ENCODE measurements around the gene AHI1.

Gene AHI1

GRCh38 chr6:135499441-135500340 lies 2.2 kb upstream of the AHI1 start:
- peaks cover 10% of the 10 kb centered on the region for H3K79me2 ChIP-seq (ENCODE audit: insufficient read depth, low read depth)
- no peaks in the 10 kb centered on the region for H4K20me1 ChIP-seq (ENCODE audit: insufficient read depth)
- no peaks in the 10 kb centered on the region for H3K36me3 ChIP-seq (ENCODE audit: insufficient read depth)
- H2AFZ ChIP-seq (ENCODE audit: low read depth) = no peak overlapping the region
- H3K27me3 ChIP-seq (ENCODE audit: insufficient read depth, low read depth) = no peaks in the 10 kb centered on the region
- H3K4me3 ChIP-seq (IDR thresholded peaks at IDR 0.05; ENCODE audit: insufficient read depth, low read depth, low read length) = no peak overlapping the region
- TF ChIP-seq, protein P1, sequence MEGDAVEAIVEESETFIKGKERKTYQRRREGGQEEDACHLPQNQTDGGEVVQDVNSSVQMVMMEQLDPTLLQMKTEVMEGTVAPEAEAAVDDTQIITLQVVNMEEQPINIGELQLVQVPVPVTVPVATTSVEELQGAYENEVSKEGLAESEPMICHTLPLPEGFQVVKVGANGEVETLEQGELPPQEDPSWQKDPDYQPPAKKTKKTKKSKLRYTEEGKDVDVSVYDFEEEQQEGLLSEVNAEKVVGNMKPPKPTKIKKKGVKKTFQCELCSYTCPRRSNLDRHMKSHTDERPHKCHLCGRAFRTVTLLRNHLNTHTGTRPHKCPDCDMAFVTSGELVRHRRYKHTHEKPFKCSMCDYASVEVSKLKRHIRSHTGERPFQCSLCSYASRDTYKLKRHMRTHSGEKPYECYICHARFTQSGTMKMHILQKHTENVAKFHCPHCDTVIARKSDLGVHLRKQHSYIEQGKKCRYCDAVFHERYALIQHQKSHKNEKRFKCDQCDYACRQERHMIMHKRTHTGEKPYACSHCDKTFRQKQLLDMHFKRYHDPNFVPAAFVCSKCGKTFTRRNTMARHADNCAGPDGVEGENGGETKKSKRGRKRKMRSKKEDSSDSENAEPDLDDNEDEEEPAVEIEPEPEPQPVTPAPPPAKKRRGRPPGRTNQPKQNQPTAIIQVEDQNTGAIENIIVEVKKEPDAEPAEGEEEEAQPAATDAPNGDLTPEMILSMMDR (conservative IDR thresholded peaks at IDR 0.05; ENCODE audit: low read depth, low read length) = no peak
- no peak overlapping the region for H3K9ac ChIP-seq
- H3K4me2 ChIP-seq = no peak overlapping the region
- peaks cover 17% of the 10 kb centered on the region for H3K4me1 ChIP-seq (ENCODE audit: low read depth, poor library complexity, severe bottlenecking)
- H3K27ac ChIP-seq = no peak overlapping the region

DNA sequence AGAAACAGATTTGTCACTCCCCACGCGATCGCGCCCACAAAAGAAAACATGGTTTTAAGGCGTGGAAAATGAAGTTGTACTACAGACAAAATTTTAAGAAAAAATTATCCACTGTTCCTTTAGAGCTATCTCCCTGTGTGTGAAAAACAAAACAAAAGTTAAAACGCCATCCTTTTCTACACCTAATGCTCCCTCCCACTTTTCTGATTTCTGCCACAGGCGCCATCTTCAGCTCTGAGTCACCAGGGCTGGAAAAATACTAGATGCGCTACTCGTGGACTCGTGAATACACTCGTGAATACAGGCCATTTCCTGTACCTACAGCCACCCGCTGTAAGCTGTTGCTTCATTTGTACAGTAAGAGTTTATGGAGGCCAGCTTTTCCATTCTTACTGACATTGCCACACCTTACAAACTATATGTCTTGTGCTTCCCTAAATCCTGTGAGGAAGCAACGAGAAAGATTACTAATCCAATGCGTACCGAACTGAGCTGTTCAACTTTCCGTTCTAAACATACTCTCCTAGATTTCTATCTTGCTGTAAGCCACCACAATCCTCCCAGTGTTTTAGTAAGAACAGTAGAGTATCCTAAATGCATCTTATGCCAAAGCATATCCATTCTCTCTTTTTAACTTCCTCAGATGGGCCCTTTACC lies 773 bp upstream of the AHI1 start:
- H3K9ac ChIP-seq = peak overlapping the region; percentile 95
- H3K4me3 ChIP-seq (IDR thresholded peaks at IDR 0.05; ENCODE audit: insufficient read depth, low read depth, low read length) = no peak overlapping the region
- H4K20me1 ChIP-seq (ENCODE audit: insufficient read depth) = no peaks in the 10 kb centered on the region
- peaks cover 10% of the 10 kb centered on the region for H3K79me2 ChIP-seq (ENCODE audit: insufficient read depth, low read depth)
- TF ChIP-seq, protein P1 (conservative IDR thresholded peaks at IDR 0.05; ENCODE audit: low read depth, low read length) = no peak
- no peaks in the 10 kb centered on the region for H3K27me3 ChIP-seq (ENCODE audit: insufficient read depth, low read depth)
- H3K27ac ChIP-seq = peak overlapping the region; percentile 94
- H3K4me1 ChIP-seq (ENCODE audit: low read depth, poor library complexity, severe bottlenecking) = peaks cover 17% of the 10 kb centered on the region
- H3K36me3 ChIP-seq (ENCODE audit: insufficient read depth) = no peaks in the 10 kb centered on the region
- peak overlapping the region; percentile 95 for H3K4me2 ChIP-seq
- H2AFZ ChIP-seq (ENCODE audit: low read depth) = peak overlapping the region; percentile 97

DNA sequence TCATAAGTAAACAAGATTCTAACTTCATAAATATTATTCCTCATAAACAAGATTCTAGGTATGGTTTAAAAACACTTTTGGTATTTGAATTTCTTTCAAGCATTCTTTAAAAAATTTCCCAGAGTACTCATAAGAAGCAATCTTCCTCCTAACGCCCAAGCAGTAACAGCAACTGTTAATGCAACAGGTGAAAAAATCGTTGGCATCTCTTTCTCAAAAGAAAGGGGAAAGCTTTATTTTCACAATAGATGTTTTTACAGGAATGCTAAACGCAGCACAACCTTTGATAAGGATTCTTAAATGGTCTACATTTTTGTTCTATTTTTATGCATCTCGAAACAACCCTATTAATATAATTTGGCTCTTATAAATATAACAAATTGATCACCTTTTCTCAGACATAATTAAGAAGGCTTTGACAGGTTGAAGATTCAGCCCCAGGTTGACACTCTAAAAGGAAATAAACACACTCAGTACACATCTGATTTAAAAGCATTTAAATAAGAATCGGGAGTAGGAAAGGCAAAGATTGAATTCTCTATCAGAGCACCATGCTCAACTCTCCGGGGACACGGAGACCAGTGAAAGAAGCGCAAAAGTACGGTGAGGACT lies 634 bp downstream of the AHI1 start:
- Histone ChIP-seq H2AFZ (ENCODE audit: low read depth) (peak overlapping the region; percentile 97), H3K79me2 (ENCODE audit: insufficient read depth, low read depth) (peaks cover 10% of the 10 kb centered on the region), H3K27me3 (ENCODE audit: insufficient read depth, low read depth) (no peaks in the 10 kb centered on the region), H3K4me3 (IDR thresholded peaks at IDR 0.05; ENCODE audit: insufficient read depth, low read depth, low read length) (no peak overlapping the region), H3K9ac (peak overlapping the region; percentile 95), H4K20me1 (ENCODE audit: insufficient read depth) (no peaks in the 10 kb centered on the region), H3K27ac (peak overlapping the region; percentile 94), H3K36me3 (ENCODE audit: insufficient read depth) (no peaks in the 10 kb centered on the region), H3K4me1 (ENCODE audit: low read depth, poor library complexity, severe bottlenecking) (peaks cover 17% of the 10 kb centered on the region), H3K4me2 (peak overlapping the region; percentile 95)
- TF ChIP-seq, protein P1 (conservative IDR thresholded peaks at IDR 0.05; ENCODE audit: low read depth, low read length) = no peak

- H3K27me3 ChIP-seq (ENCODE audit: insufficient read depth, low read depth) = no peaks in the 10 kb centered on the region
- no peak overlapping the region for H2AFZ ChIP-seq (ENCODE audit: low read depth)
- no peaks in the 10 kb centered on the region for H4K20me1 ChIP-seq (ENCODE audit: insufficient read depth)
- no peak overlapping the region for H3K27ac ChIP-seq
- H3K79me2 ChIP-seq (ENCODE audit: insufficient read depth, low read depth) = peaks cover 10% of the 10 kb centered on the region
- H3K36me3 ChIP-seq (ENCODE audit: insufficient read depth) = no peaks in the 10 kb centered on the region
- no peak overlapping the region for H3K4me3 ChIP-seq (IDR thresholded peaks at IDR 0.05; ENCODE audit: insufficient read depth, low read depth, low read length)
- no peak overlapping the region for H3K4me2 ChIP-seq
- H3K4me1 ChIP-seq (ENCODE audit: low read depth, poor library complexity, severe bottlenecking) = peaks cover 11% of the 10 kb centered on the region
- no peak overlapping the region for H3K9ac ChIP-seq
- TF ChIP-seq, protein P1 (conservative IDR thresholded peaks at IDR 0.05; ENCODE audit: low read depth, low read length) = no peak
Measured at GRCh38 chr6:135493218-135493961, 4.2 kb downstream of the AHI1 start.

Data from KMS-11 (cell line).